HCT116 (cell line): ENCODE data around the gene MAMSTR. TPM values are rescaled to one million over a fixed set of nuclear protein-coding genes. Genes with fewer than 3 reads are reported as not detected.
"Not testable (repeated sequence)": the region's sequence is repeated elsewhere in the genome, so short reads cannot be mapped to it uniquely, and the experiment has no call there.

Source experiments
- ATAC-seq: fragments of 200-7000 bp; cut with Tn5 transposase; 2 replicates; pipeline ENCODE4 v1.9.1; 2020; ENCODE audit warnings: mild to moderate bottlenecking, moderate library complexity
- BruUV-seq: library from RNA; stranded (reverse); fragments of 400-500 nt; replicated peaks from 2 replicates; lab custom pipeline; 2021; lab: Mats Ljungman, UMichigan
- CTCF ChIA-PET: fragments of 300-600 bp; sonication (Branson Sonifier 250); formaldehyde crosslinking; loops from one replicate; lab custom pipeline; 2021; ENCODE audit warnings: antibody characterized with exemption; lab: Charles Lee
- POLR2A ChIA-PET: fragments of 300-600, 350-600 bp; sonication (Branson Sonifier 250); formaldehyde crosslinking; loops from one replicate; lab custom pipeline; 2021; ENCODE audit warnings: antibody characterized with exemption; lab: Charles Lee
- RAD21 ChIA-PET, 2 experiments: fragments of 300-600 bp; sonication (Branson Sonifier 250); formaldehyde crosslinking; loops; one replicate each; lab custom pipeline; 2023; ENCODE audit warnings: low total read pairs in 2 of 2; ENCODE audit not compliant: uncharacterized antibody in 2 of 2, unreplicated experiment in 2 of 2, low non-redundant PET in 1 of 2; lab: Charles Lee
- DNase-seq: peaks from one replicate; pipeline ENCODE4 v3.0.0-alpha.2; 2010; ENCODE audit warnings: low read depth, low spot score
- H2AFZ ChIP-seq: fragments of 200-600 bp; shearing (Covaris generic), sonication (generic); 2 replicates; pipeline ENCODE4 v1.6.1; 2017; ENCODE audit warnings: low read depth, mixed run types, mixed read lengths, antibody characterized with exemption, low read length; ENCODE audit not compliant: poor library complexity, severe bottlenecking
- H3K27ac ChIP-seq: 2 replicates; pipeline ENCODE4 v1.5.1; 2012; ENCODE audit warnings: low read depth, low read length
- H3K27me3 ChIP-seq: fragments of 200-600 bp; sonication (generic); 2 replicates; pipeline ENCODE4 v1.6.1; 2016; ENCODE audit warnings: mixed run types, low read length, mixed read lengths; ENCODE audit not compliant: insufficient read depth
- H3K36me3 ChIP-seq, 2 experiments: fragments of 200-500 bp in 1 of 2; fragments of 200-600 bp in 1 of 2; sonication (Bioruptor generic) in 1 of 2; sonication (generic) in 1 of 2; 2 replicates each; pipeline versions ENCODE4 v1.5.1 to v1.6.1; 2014 to 2016; ENCODE audit warnings: low read length in 2 of 2, inconsistent platforms in 1 of 2, mixed read lengths in 1 of 2, mixed run types in 1 of 2; ENCODE audit not compliant: insufficient read depth in 2 of 2, control insufficient read depth in 1 of 2
- H3K4me1 ChIP-seq, 2 experiments: fragments of 200-600 bp in 1 of 2; sonication (generic) in 1 of 2; 2 replicates each; pipeline versions ENCODE4 v1.5.1 to v1.6.1; 2012 to 2017; ENCODE audit warnings: low read length in 2 of 2, inconsistent platforms in 1 of 2, mild to moderate bottlenecking in 1 of 2, mixed read lengths in 1 of 2, mixed run types in 1 of 2, moderate library complexity in 1 of 2; ENCODE audit not compliant: insufficient read depth in 2 of 2, control insufficient read depth in 1 of 2
- H3K4me2 ChIP-seq: fragments of 200-600 bp; sonication (generic); 2 replicates; pipeline ENCODE4 v1.6.1; 2017; ENCODE audit warnings: mixed run types, low read length, mixed read lengths
- H3K4me3 ChIP-seq, 2 experiments: fragments of 200-600 bp in 1 of 2; sonication (generic) in 1 of 2; replicated peaks in 1 of 2; 2 replicates each; pipeline ENCODE4 v1.5.1; 2011 to 2016; ENCODE audit warnings: low read length in 2 of 2, control low read depth in 1 of 2, low read depth in 1 of 2, mild to moderate bottlenecking in 1 of 2, mixed read lengths in 1 of 2, mixed run types in 1 of 2
- H3K79me2 ChIP-seq: fragments of 200-600 bp; sonication (generic); 2 replicates; pipeline ENCODE4 v1.6.1; 2017; ENCODE audit warnings: mild to moderate bottlenecking, mixed run types, low read length, moderate library complexity, mixed read lengths; ENCODE audit not compliant: insufficient read depth
- H3K9ac ChIP-seq: fragments of 200-600 bp; sonication (generic); 2 replicates; pipeline ENCODE4 v1.6.1; 2016; ENCODE audit warnings: low read length, mixed read lengths
- H3K9me2 ChIP-seq: fragments of 200-600 bp; sonication (generic), shearing (Covaris generic); 2 replicates; pipeline ENCODE4 v1.6.1; 2017; ENCODE audit warnings: mixed run types, mild to moderate bottlenecking, moderate library complexity; ENCODE audit not compliant: insufficient read depth
- H3K9me3 ChIP-seq, 2 experiments: fragments of 200-500 bp in 1 of 2; fragments of 200-600 bp in 1 of 2; sonication (Bioruptor generic) in 1 of 2; sonication (generic) in 1 of 2; 2 replicates each; pipeline ENCODE4 v1.6.1; 2014 to 2017; ENCODE audit warnings: low read length in 2 of 2, mixed read lengths in 2 of 2, inconsistent platforms in 1 of 2, low read depth in 1 of 2, mild to moderate bottlenecking in 1 of 2, mixed run types in 1 of 2, moderate library complexity in 1 of 2; ENCODE audit not compliant: control insufficient read depth in 1 of 2, insufficient read depth in 1 of 2
- H4K20me1 ChIP-seq: fragments of 200-600 bp; sonication (generic), shearing (Covaris generic); 2 replicates; pipeline ENCODE4 v1.6.1; 2017; ENCODE audit warnings: mixed run types, mild to moderate bottlenecking, moderate library complexity; ENCODE audit not compliant: insufficient read depth
- CBX3 ChIP-seq: IDR thresholded peaks from 2 replicates; pipeline ENCODE4 v1.6.1; 2012; ENCODE audit warnings: low read depth
- CEBPB ChIP-seq: IDR thresholded peaks from 2 replicates; pipeline ENCODE4 v1.6.1; 2012; ENCODE audit warnings: low read depth
- EZH2phosphoT487 ChIP-seq: fragments of 200-600 bp; IDR thresholded peaks from 2 replicates; pipeline ENCODE4 v1.6.1; 2018; ENCODE audit warnings: antibody characterized with exemption, borderline replicate concordance
- POLR2A ChIP-seq: IDR thresholded peaks from 2 replicates; pipeline ENCODE4 v1.7.0; 2011; ENCODE audit warnings: borderline replicate concordance; ENCODE audit not compliant: insufficient read depth, insufficient read length; ENCODE audit errors: extremely low read depth
- SIN3A ChIP-seq: IDR thresholded peaks from 2 replicates; pipeline ENCODE4 v1.6.1; 2012; ENCODE audit warnings: low read depth
- SP1 ChIP-seq: IDR thresholded peaks from 2 replicates; pipeline ENCODE4 v1.6.1; 2012; ENCODE audit warnings: low read depth
- TCF7L2 ChIP-seq: IDR thresholded peaks from 2 replicates; pipeline ENCODE4 v1.7.0; 2011; ENCODE audit warnings: borderline replicate concordance, inconsistent platforms; ENCODE audit not compliant: insufficient read depth, insufficient read length; ENCODE audit errors: extremely low read depth
- ZFX ChIP-seq: fragments of 450-650 bp; IDR thresholded peaks from 2 replicates; pipeline ENCODE4 v1.6.1; 2017
- intact Hi-C: fragments of 100-400 bp; cut with micrococcal nuclease; formaldehyde crosslinking; loops from 2 replicates; pipeline ENCODE4 v1.10.0; 2022
- total RNA-seq: library from RNA; stranded (reverse); gene quantifications from one replicate; pipeline ENCODE4 v1.2.1, GENCODE V29; 2021; ENCODE audit not compliant: unreplicated experiment
- TF ChIP-seq, protein P1 (sequence below): IDR thresholded peaks from 2 replicates; pipeline ENCODE4 v1.6.1; 2011; ENCODE audit warnings: mild to moderate bottlenecking, low read length, moderate library complexity; ENCODE audit not compliant: insufficient replicate concordance; ENCODE audit errors: extremely low read depth

The MAMSTR gene
- total RNA-seq, 1 experiment from 2014 or later: 1.3 TPM

DNA sequence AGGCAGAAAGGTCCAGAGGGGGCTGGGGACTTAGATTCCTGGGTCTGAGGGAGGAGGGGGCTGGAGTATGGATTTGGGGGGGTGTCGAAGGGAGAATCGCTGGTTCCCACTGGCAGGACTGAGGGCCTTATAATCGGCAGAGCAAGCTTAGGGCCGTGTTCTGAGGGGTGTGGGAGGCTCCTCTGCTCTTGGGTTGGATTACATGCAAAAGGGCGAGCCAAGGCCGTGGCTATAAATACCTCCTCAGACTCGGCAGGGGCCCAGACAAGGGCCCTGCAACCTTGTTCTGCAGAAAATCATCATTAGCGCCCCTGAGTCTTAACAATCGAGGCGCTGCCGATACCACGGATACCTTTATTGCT lies 707 bp upstream of the MAMSTR start:
- H2AFZ ChIP-seq: no peak overlapping the region
- no peaks in the 10 kb centered on the region for H3K36me3 ChIP-seq
- H3K9me3 ChIP-seq: no peaks in the 10 kb centered on the region
- H3K4me1 ChIP-seq: peaks cover 2 to 31% of the 10 kb centered on the region in 2 experiments
- peak overlapping the region; percentile 60 for H3K9ac ChIP-seq
- H3K9me2 ChIP-seq: no peaks in the 10 kb centered on the region
- peak overlapping the region; percentile 33 for H3K27ac ChIP-seq
- peak; percentile 15 for ATAC-seq
- TF ChIP-seq ZFX: peak; percentile 26; the same call in 1 of the 2 replicates
- no peak for TF ChIP-seq TCF7L2
- TF ChIP-seq, all 23 proteins: peak for 1
- Histone ChIP-seq H3K4me2 (peak overlapping the region; percentile 80), H3K27me3 (no peaks in the 10 kb centered on the region), H3K79me2 (no peaks in the 10 kb centered on the region), H4K20me1 (no peaks in the 10 kb centered on the region), H3K4me3 (peak overlapping the region; percentile 52 to 58)
- intact Hi-C loops: no loop called here
- ChIA-PET POLR2A (interaction anchor here (0.8 to 1.7 kb wide), 5 partner anchors 8 to 28 kb away, joined by 3 to 6 read pairs (median 3); no protein-coding TSS in a partner anchor), RAD21 (no interaction called here), CTCF (interaction anchor here (1.1 kb wide), 1 partner anchor 75 kb away, joined by 4 read pairs; no protein-coding TSS in a partner anchor)
- BruUV-seq: no TSS peak
- no peak for DNase-seq

DNA sequence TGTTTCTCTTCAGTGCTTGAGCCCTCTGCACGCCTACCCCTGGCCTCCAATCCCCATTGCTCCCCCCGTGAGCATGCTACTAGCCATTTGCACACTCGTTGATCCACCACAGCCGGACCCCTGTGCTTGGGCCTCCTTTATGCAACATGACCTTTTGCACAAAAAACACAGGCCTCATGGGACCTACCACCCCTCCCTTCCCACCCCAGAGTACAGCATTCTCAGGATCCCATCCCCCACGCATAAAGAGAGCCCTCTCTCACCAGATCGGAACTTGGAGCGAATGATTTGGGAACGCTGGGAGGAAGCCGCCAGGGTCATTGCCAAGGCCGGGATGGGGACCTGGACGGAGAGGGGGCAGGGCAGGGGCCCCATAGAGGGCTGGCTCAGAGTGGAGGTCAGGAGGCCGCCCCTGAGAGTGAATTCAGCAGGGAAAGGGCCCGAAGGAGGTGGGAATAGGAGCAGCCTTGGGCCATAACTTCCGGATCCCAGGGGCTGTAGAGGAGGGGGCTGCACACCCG lies 754 bp downstream of the MAMSTR start:
- Histone ChIP-seq H3K4me1 (peaks cover 6 to 33% of the 10 kb centered on the region in 2 experiments), H4K20me1 (no peaks in the 10 kb centered on the region), H3K4me3 (no peak overlapping the region), H3K79me2 (no peaks in the 10 kb centered on the region), H3K36me3 (no peaks in the 10 kb centered on the region), H3K9me2 (no peaks in the 10 kb centered on the region), H3K27ac (no peak overlapping the region), H3K27me3 (no peaks in the 10 kb centered on the region), H3K4me2 (no peak overlapping the region), H3K9ac (no peak overlapping the region), H2AFZ (no peak overlapping the region), H3K9me3 (no peaks in the 10 kb centered on the region)
- POLR2A ChIA-PET: no interaction called here
- intact Hi-C loops: no loop called here
- TF ChIP-seq CEBPB (no peak), SP1 (no peak), POLR2A (no peak), SIN3A (no peak), EZH2phosphoT487 (no peak), CBX3 (no peak), TCF7L2 (no peak)
- TF ChIP-seq, protein P1, sequence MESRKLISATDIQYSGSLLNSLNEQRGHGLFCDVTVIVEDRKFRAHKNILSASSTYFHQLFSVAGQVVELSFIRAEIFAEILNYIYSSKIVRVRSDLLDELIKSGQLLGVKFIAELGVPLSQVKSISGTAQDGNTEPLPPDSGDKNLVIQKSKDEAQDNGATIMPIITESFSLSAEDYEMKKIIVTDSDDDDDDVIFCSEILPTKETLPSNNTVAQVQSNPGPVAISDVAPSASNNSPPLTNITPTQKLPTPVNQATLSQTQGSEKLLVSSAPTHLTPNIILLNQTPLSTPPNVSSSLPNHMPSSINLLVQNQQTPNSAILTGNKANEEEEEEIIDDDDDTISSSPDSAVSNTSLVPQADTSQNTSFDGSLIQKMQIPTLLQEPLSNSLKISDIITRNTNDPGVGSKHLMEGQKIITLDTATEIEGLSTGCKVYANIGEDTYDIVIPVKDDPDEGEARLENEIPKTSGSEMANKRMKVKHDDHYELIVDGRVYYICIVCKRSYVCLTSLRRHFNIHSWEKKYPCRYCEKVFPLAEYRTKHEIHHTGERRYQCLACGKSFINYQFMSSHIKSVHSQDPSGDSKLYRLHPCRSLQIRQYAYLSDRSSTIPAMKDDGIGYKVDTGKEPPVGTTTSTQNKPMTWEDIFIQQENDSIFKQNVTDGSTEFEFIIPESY: no peak
- CTCF ChIA-PET: no interaction called here
- DNase-seq: no peak
- no peak for ATAC-seq
- no TSS peak for BruUV-seq
- RAD21 ChIA-PET: no interaction called here

DNA sequence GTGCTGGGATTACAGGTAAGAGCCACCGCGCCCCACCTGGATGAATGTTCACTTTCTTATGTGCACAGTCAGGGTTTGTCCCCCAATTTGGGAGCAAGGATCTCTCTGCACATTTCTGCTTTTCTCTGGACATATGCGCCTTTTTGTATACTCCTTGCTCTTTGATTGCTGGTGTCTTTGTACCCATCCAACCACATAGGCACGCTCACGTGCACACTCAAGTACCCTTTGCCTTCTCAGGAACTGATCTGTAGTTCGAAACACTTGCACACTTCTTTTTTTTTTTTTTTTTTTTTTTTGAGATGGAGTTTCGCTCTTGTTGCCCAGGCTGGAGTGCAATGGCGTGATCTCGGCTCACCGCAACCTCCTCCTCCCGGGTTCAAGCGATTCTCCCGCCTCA lies 1.4 kb downstream of the MAMSTR start:
- H4K20me1 ChIP-seq, H2AFZ ChIP-seq, H3K27me3 ChIP-seq, H3K9me3 ChIP-seq, CTCF ChIA-PET, H3K27ac ChIP-seq, POLR2A ChIA-PET, H3K9ac ChIP-seq, ATAC-seq, intact Hi-C loops, H3K4me2 ChIP-seq, H3K79me2 ChIP-seq, BruUV-seq, H3K9me2 ChIP-seq, H3K36me3 ChIP-seq, RAD21 ChIA-PET, H3K4me3 ChIP-seq, DNase-seq: not testable (repeated sequence)
- H3K4me1 ChIP-seq: peaks cover 6 to 39% of the 10 kb centered on the region in 2 experiments
